HG03521 (cell line): ENCODE results near the gene PALD1.

Experiments used
- ATAC-seq: cut with Tn5 transposase; IDR thresholded peaks from one replicate; pipeline ENCODE4 v1.9.1; 2021; ENCODE audit warnings: mild to moderate bottlenecking, moderate library complexity; ENCODE audit not compliant: unreplicated experiment

PALD1 gene

GRCh38 chr10:70551971-70552422, 73.4 kb downstream of the PALD1 start:
- no peak for ATAC-seq

- no peak for ATAC-seq
Observed at GRCh38 chr10:70552586-70552985, 74.0 kb downstream of the PALD1 start.

GRCh38 chr10:70555371-70555770, 76.8 kb downstream of the PALD1 start:
- ATAC-seq: no peak

- no peak for ATAC-seq
Observed at GRCh38 chr10:70557086-70557845, 78.7 kb downstream of the PALD1 start.

GRCh38 chr10:70557876-70558275, 79.3 kb downstream of the PALD1 start:
- ATAC-seq: no peak

- ATAC-seq: no peak
Observed at GRCh38 chr10:70558295-70558694, 79.7 kb downstream of the PALD1 start.

- no peak for ATAC-seq
Observed at GRCh38 chr10:70558871-70559810, 80.6 kb downstream of the PALD1 start.

GRCh38 chr10:70559861-70560260, 81.3 kb downstream of the PALD1 start:
- no peak for ATAC-seq

GRCh38 chr10:70560511-70560941, 82.0 kb downstream of the PALD1 start:
- ATAC-seq: no peak

- ATAC-seq: no peak
Observed at GRCh38 chr10:70561070-70561469, 82.5 kb downstream of the PALD1 start.

- no peak for ATAC-seq
Observed at GRCh38 chr10:70561558-70561957, 83.0 kb downstream of the PALD1 start.

- no peak for ATAC-seq
Observed at GRCh38 chr10:70562036-70562755, 83.6 kb downstream of the PALD1 start.

- ATAC-seq: no peak
Observed at GRCh38 chr10:70563230-70563629, 84.7 kb downstream of the PALD1 start.

- ATAC-seq: no peak
Observed at GRCh38 chr10:70564113-70564725, 85.7 kb downstream of the PALD1 start.

- ATAC-seq: no peak
Observed at GRCh38 chr10:70564901-70565351, 86.4 kb downstream of the PALD1 start.

GRCh38 chr10:70565556-70566514, 87.3 kb downstream of the PALD1 start:
- no peak for ATAC-seq

- no peak for ATAC-seq
Observed at GRCh38 chr10:70566515-70567290, 88.1 kb downstream of the PALD1 start.

GRCh38 chr10:70567603-70568002, 89.0 kb downstream of the PALD1 start:
- no peak for ATAC-seq

GRCh38 chr10:70568113-70568512, 89.5 kb downstream of the PALD1 start:
- no peak for ATAC-seq
